GM12875 (cell line): ENCODE data around the gene ZNF202.

Experiments used
- H3K4me3 ChIP-seq: one replicate; pipeline ENCODE4 v1.5.1; 2011; ENCODE audit warnings: low read depth, low read length, control low read depth
- CTCF ChIP-seq: IDR thresholded peaks from 2 replicates; pipeline ENCODE4 v1.5.1; 2011; ENCODE audit warnings: low read depth, mild to moderate bottlenecking, control low read depth, inconsistent platforms, low read length, moderate library complexity, borderline replicate concordance; ENCODE audit not compliant: insufficient read depth

Gene ZNF202

GRCh38 chr11:123742031-123742723 lies 717 bp upstream of the ZNF202 start:
- H3K4me3 ChIP-seq = peak overlapping the region; percentile 74
- no peak for TF ChIP-seq CTCF

- peak overlapping the region; percentile 74 for H3K4me3 ChIP-seq
Measured at GRCh38 chr11:123740787-123741158, 687 bp downstream of the ZNF202 start.

GRCh38 chr11:123738374-123738773 lies 3.1 kb downstream of the ZNF202 start:
- no peak overlapping the region for H3K4me3 ChIP-seq
- TF ChIP-seq CTCF = no peak

More at GRCh38 chr11:123740787-123741158, 687 bp downstream of the ZNF202 start:
- TF ChIP-seq CTCF = no peak

- TF ChIP-seq CTCF = no peak
- H3K4me3 ChIP-seq = no peak overlapping the region
Measured at GRCh38 chr11:123736769-123737168, 4.7 kb downstream of the ZNF202 start.

- H3K4me3 ChIP-seq = no peak overlapping the region
- no peak for TF ChIP-seq CTCF
Measured at GRCh38 chr11:123729602-123730001, 11.9 kb downstream of the ZNF202 start.

GRCh38 chr11:123725995-123726655 lies 15.3 kb downstream of the ZNF202 start:
- TF ChIP-seq CTCF = no peak
- H3K4me3 ChIP-seq = no peak overlapping the region

GRCh38 chr11:123719452-123719851 lies 22.0 kb downstream of the ZNF202 start:
- no peak for TF ChIP-seq CTCF
- no peak overlapping the region for H3K4me3 ChIP-seq
